ENCODE results near the gene AMER2. TPM values are rescaled to one million over a fixed set of nuclear protein-coding genes. Genes with fewer than 3 reads are reported as not detected.

The AMER2 gene
- total and polyA plus RNA-seq, 8 donors: 0.03 to 1.1 (median 0.14) TPM; not detected in 5

DNA sequence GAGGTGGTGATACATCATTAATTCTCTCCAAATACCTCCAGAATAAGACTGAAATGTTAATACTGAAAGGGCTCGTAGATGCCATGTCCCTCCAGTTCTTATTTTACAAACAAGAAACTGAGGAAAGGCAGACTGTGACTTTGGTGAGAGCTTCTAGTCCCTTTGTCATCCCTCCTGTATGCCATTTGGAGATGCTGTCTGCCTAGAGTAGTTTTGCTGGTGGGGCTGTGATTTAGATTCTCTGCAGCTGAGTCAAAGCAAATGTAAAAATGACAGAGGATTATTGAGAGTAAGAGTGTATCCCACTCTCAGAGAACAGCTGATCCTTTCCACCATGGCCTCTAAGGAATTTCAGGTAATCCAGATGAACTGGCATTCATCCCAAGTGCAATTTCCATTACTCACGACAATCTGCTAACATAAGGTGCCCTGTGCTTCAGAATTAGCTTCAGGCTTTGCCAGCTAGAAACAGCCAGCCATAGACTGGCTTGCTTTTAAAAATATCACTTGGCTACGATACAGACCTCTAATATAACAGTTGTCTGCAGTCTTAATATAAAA is 59.3 kb downstream of the AMER2 start:
- peaks cover 0 to 6% (median 4%) of the 10 kb centered on the region in 4 donors for H3K4me1 ChIP-seq
- H3K27me3 ChIP-seq: peaks cover 0 to 33% (median 0%) of the 10 kb centered on the region in 3 donors
- 43 to 63% (median 59%) methylated on average over 3 of the region's 3 CpGs for WGBS, 5 donors
- H3K27ac ChIP-seq: no peak overlapping the region
- no peak for DNase-seq
- no peaks in the 10 kb centered on the region for H3K36me3 ChIP-seq
- intact Hi-C loops (cut with DNase I; ENCODE audit: low total_unique reads): no loop called here
- TF ChIP-seq POLR2AphosphoS5 (IDR thresholded peaks at IDR 0.05) (no peak), POLR2A (IDR thresholded peaks at IDR 0.05) (no peak), EP300 (IDR thresholded peaks at IDR 0.05) (no peak)
- TF ChIP-seq, protein P1, sequence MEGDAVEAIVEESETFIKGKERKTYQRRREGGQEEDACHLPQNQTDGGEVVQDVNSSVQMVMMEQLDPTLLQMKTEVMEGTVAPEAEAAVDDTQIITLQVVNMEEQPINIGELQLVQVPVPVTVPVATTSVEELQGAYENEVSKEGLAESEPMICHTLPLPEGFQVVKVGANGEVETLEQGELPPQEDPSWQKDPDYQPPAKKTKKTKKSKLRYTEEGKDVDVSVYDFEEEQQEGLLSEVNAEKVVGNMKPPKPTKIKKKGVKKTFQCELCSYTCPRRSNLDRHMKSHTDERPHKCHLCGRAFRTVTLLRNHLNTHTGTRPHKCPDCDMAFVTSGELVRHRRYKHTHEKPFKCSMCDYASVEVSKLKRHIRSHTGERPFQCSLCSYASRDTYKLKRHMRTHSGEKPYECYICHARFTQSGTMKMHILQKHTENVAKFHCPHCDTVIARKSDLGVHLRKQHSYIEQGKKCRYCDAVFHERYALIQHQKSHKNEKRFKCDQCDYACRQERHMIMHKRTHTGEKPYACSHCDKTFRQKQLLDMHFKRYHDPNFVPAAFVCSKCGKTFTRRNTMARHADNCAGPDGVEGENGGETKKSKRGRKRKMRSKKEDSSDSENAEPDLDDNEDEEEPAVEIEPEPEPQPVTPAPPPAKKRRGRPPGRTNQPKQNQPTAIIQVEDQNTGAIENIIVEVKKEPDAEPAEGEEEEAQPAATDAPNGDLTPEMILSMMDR (IDR thresholded peaks at IDR 0.05): no peak
- H3K4me3 ChIP-seq: no peak overlapping the region
- no peaks in the 10 kb centered on the region for H3K9me3 ChIP-seq

Small RNA genes lying within 50 kb of the gene (small RNA-seq; reads per million reads assigned to genes)
- 0 reads per million in 4 donors for gene AL359757.1
- gene AL359757.2: 0 reads per million in 4 donors

Other genes starting within 250 kb of the AMER2 start
- gene PABPC3, start 76.2 kb downstream of the AMER2 start, total RNA-seq: under 1 TPM in 1 of 5 donors, not detected in 4; 0.29 TPM
- under 1 TPM in 1 of 3 donors, not detected in 2; 0.08 TPM for gene PABPC3, start 76.2 kb downstream of the AMER2 start, polyA plus RNA-seq
- gene MTMR6, start 115.2 kb upstream of the AMER2 start, total RNA-seq: 10 to 100 TPM in 3 of 5 donors, 1 to 10 TPM in 2; 2.3 to 25.0 (median 19.9) TPM
- 10 to 100 TPM in 1 of 3 donors, 1 to 10 TPM in 2; 5.0 to 12.5 (median 7.8) TPM for gene MTMR6, start 115.2 kb upstream of the AMER2 start, polyA plus RNA-seq
- 10 to 100 TPM in 4 of 5 donors, 1 to 10 TPM in 1; 6.4 to 96.3 (median 54.6) TPM for gene NUP58, start 129.3 kb upstream of the AMER2 start, total RNA-seq
- gene NUP58, start 129.3 kb upstream of the AMER2 start, polyA plus RNA-seq: 10 to 100 TPM in 2 of 3 donors, 1 to 10 TPM in 1; 8.9 to 12.8 (median 11.9) TPM
- 1 to 10 TPM in 2 of 5 donors, not detected in 3; 1.6 to 3.5 TPM for gene ATP8A2, start 199.7 kb upstream of the AMER2 start, total RNA-seq
- gene ATP8A2, start 199.7 kb upstream of the AMER2 start, polyA plus RNA-seq: under 1 TPM; 0.12 to 0.20 (median 0.15) TPM

Measured in stomach (tissue), 9 donors.